Lung (tissue), 12 donors: Measurements from ENCODE around the gene C8B. TPM values are rescaled to one million over a fixed set of nuclear protein-coding genes. Genes with fewer than 3 reads are reported as not detected.

Experiments
- ATAC-seq: fragments of 200-7000 bp; cut with Tn5 transposase; one replicate; pipeline ENCODE4 v1.9.1; 2020; ENCODE audit warnings: moderate number of reproducible peaks; ENCODE audit not compliant: insufficient read depth, low FRiP score
- DNase-seq, 3 donors: peaks; one replicate each; pipeline ENCODE4 v3.0.0-alpha.2; 2013 to 2017
- H3K27ac ChIP-seq, 2 donors: one replicate each; pipeline ENCODE4 v1.5.1; 2013; ENCODE audit warnings: mild to moderate bottlenecking in 2 of 2, moderate library complexity in 2 of 2, control low read depth in 1 of 2, inconsistent platforms in 1 of 2, low read depth in 1 of 2, low read length in 1 of 2
- H3K27me3 ChIP-seq, 3 donors: one replicate each; pipeline ENCODE4 v1.5.1; 2013; ENCODE audit warnings: low read length in 2 of 3; ENCODE audit not compliant: control insufficient read depth in 3 of 3, insufficient read depth in 3 of 3
- H3K36me3 ChIP-seq, 4 donors: one replicate each; pipeline ENCODE4 v1.5.1; 2013; ENCODE audit warnings: low read length in 4 of 4, mild to moderate bottlenecking in 1 of 4, moderate library complexity in 1 of 4; ENCODE audit not compliant: control insufficient read depth in 4 of 4, insufficient read depth in 4 of 4
- H3K4me1 ChIP-seq, 5 donors: one replicate each; pipeline ENCODE4 v1.5.1; 2013; ENCODE audit warnings: low read length in 5 of 5, mild to moderate bottlenecking in 2 of 5, moderate library complexity in 1 of 5; ENCODE audit not compliant: control insufficient read depth in 5 of 5, insufficient read depth in 5 of 5
- H3K4me3 ChIP-seq: one replicate; pipeline ENCODE4 v1.5.1; 2013; ENCODE audit warnings: mild to moderate bottlenecking, control low read depth, moderate library complexity
- H3K9ac ChIP-seq, 2 donors: one replicate each; pipeline ENCODE4 v1.5.1; 2013; ENCODE audit warnings: low read length in 2 of 2, control low read depth in 1 of 2; ENCODE audit not compliant: insufficient read depth in 1 of 2
- H3K9me3 ChIP-seq, 4 donors: one replicate each; pipeline ENCODE4 v1.5.1; 2013; ENCODE audit warnings: low read length in 3 of 4, mild to moderate bottlenecking in 1 of 4, moderate library complexity in 1 of 4; ENCODE audit not compliant: control insufficient read depth in 4 of 4, insufficient read depth in 3 of 4
- WGBS, 2 donors: extraction: QIAGEN DNeasy Blood & Tissue Kit; methylation state at CpG; one replicate each; pipeline ENCODE4 v1.1.7; 2013; 5-methylcytosine and 5-hydroxymethylcytosine counted together
- polyA plus RNA-seq, 2 donors: library from polyadenylated mRNA; stranded (reverse); fragments of 200-250 nt; gene quantifications; one replicate each; pipeline ENCODE4 v1.2.1, GENCODE V29; 2013
- total RNA-seq, 2 donors: library from RNA; depleted of rRNA in 1 of 2; stranded (reverse); fragments of >200 nt in 1 of 2; gene quantifications; one replicate each; pipeline ENCODE4 v1.2.1, GENCODE V29; 2014 to 2021
- TF ChIP-seq, protein P1 (sequence below): IDR thresholded peaks from 2 replicates; pipeline ENCODE4 v1.5.1; 2012; ENCODE audit warnings: mild to moderate bottlenecking; ENCODE audit errors: control extremely low read depth, extremely low read depth
- donor health status: control.
- donor health status: control.
- donor health status: Bipolar disorder and iron deficiency.
- donor health status: healthy.
- donor health status: DM: yes; HTN: yes; CAD: no.

The C8B gene
- total and polyA plus RNA-seq, 4 donors, result 0.22 to 2.8 (median 1.7) TPM

DNA sequence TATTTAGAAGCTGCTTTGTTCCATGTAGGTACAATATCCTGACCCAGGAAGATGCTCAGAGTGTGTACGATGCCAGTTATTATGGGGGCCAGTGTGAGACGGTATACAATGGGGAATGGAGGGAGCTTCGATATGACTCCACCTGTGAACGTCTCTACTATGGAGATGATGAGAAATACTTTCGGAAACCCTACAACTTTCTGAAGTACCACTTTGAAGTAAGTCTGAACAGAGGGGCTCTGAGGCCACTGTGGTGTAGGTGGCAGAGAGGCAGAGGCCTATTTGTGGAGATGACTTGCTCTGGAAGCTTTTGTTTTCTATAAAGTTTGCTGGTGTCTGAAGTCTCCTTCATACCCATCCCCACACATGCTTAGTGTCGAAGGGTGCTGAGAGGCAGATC, 84.4 kb downstream of the C8B start:
- ATAC-seq (no peak), DNase-seq (no peak)
- H3K27me3 ChIP-seq, result no peaks in the 10 kb centered on the region
- H3K4me3 ChIP-seq, result no peak overlapping the region
- H3K27ac ChIP-seq, result no peak overlapping the region
- TF ChIP-seq, protein P1, sequence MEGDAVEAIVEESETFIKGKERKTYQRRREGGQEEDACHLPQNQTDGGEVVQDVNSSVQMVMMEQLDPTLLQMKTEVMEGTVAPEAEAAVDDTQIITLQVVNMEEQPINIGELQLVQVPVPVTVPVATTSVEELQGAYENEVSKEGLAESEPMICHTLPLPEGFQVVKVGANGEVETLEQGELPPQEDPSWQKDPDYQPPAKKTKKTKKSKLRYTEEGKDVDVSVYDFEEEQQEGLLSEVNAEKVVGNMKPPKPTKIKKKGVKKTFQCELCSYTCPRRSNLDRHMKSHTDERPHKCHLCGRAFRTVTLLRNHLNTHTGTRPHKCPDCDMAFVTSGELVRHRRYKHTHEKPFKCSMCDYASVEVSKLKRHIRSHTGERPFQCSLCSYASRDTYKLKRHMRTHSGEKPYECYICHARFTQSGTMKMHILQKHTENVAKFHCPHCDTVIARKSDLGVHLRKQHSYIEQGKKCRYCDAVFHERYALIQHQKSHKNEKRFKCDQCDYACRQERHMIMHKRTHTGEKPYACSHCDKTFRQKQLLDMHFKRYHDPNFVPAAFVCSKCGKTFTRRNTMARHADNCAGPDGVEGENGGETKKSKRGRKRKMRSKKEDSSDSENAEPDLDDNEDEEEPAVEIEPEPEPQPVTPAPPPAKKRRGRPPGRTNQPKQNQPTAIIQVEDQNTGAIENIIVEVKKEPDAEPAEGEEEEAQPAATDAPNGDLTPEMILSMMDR, result no peak
- no peaks in the 10 kb centered on the region for H3K36me3 ChIP-seq
- H3K9ac ChIP-seq, result no peak overlapping the region
- 91 to 92% methylated on average over 6 of the region's 6 CpGs for WGBS, 2 donors
- H3K9me3 ChIP-seq, result no peaks in the 10 kb centered on the region
- no peaks in the 10 kb centered on the region for H3K4me1 ChIP-seq

- no peak overlapping the region for H3K4me3 ChIP-seq
- WGBS, 2 donors, result 69 to 78% methylated on average over 1 of the region's 1 CpG
- H3K27me3 ChIP-seq, result no peaks in the 10 kb centered on the region
- H3K4me1 ChIP-seq, result no peaks in the 10 kb centered on the region
- no peak for ATAC-seq
- no peak for DNase-seq
- TF ChIP-seq, protein P1, result no peak
- H3K27ac ChIP-seq, result no peak overlapping the region
- H3K9ac ChIP-seq, result no peak overlapping the region
- H3K9me3 ChIP-seq, result peaks cover 0 to 5% (median 0%) of the 10 kb centered on the region in 4 donors
- H3K36me3 ChIP-seq, result no peaks in the 10 kb centered on the region
Observed at GRCh38 chr1:56880774-56881173, 85.0 kb downstream of the C8B start.

Other genes with a start within 250 kb of the C8B start
- 1 to 10 TPM in 1 of 2 donors, under 1 TPM in 1; 0.57 to 5.1 TPM for gene FYB2, start 146.6 kb downstream of the C8B start, total RNA-seq
- 1 to 10 TPM in 1 of 2 donors, under 1 TPM in 1; 0.93 to 8.6 TPM for gene FYB2, start 146.6 kb downstream of the C8B start, polyA plus RNA-seq
- gene C8A, start 111.2 kb downstream of the C8B start, total RNA-seq, result under 1 TPM in 1 of 2 donors, not detected in 1; 0.12 TPM
- 1 to 10 TPM in 1 of 2 donors, not detected in 1; 1.4 TPM for gene C8A, start 111.2 kb downstream of the C8B start, polyA plus RNA-seq